Fibroblast of the aortic adventitia (primary cell): ENCODE data around the gene DCTN3. TPM values are rescaled to one million over a fixed set of nuclear protein-coding genes. Genes with fewer than 3 reads are reported as not detected.

Experiments
- DNase-seq: peaks from one replicate; pipeline ENCODE4 v3.0.0-alpha.2; 2010; ENCODE audit warnings: low read depth
- H3K4me3 ChIP-seq: 2 replicates; pipeline ENCODE4 v1.5.1; 2011; ENCODE audit warnings: low read depth, mild to moderate bottlenecking, control low read depth, low read length, moderate library complexity
- total RNA-seq: library from RNA; depleted of rRNA; stranded (reverse); fragments of >200 nt; gene quantifications from 2 replicates; pipeline ENCODE4 v1.2.3, GENCODE V29; 2012; ENCODE audit warnings: low replicate concordance
- TF ChIP-seq, protein P1 (sequence below): IDR thresholded peaks from 2 replicates; pipeline ENCODE4 v1.5.1; 2011; ENCODE audit warnings: mild to moderate bottlenecking, low read length, control low read depth, inconsistent platforms; ENCODE audit not compliant: insufficient read depth

The DCTN3 gene
- total RNA-seq, 1 donor = 88.1 TPM

GRCh38 chr9:34659592-34660253, 39.4 kb upstream of the DCTN3 start:
- DNase-seq = no peak
- no peak overlapping the region for H3K4me3 ChIP-seq
- TF ChIP-seq, protein P1, sequence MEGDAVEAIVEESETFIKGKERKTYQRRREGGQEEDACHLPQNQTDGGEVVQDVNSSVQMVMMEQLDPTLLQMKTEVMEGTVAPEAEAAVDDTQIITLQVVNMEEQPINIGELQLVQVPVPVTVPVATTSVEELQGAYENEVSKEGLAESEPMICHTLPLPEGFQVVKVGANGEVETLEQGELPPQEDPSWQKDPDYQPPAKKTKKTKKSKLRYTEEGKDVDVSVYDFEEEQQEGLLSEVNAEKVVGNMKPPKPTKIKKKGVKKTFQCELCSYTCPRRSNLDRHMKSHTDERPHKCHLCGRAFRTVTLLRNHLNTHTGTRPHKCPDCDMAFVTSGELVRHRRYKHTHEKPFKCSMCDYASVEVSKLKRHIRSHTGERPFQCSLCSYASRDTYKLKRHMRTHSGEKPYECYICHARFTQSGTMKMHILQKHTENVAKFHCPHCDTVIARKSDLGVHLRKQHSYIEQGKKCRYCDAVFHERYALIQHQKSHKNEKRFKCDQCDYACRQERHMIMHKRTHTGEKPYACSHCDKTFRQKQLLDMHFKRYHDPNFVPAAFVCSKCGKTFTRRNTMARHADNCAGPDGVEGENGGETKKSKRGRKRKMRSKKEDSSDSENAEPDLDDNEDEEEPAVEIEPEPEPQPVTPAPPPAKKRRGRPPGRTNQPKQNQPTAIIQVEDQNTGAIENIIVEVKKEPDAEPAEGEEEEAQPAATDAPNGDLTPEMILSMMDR = no peak

GRCh38 chr9:34658461-34658860, 38.2 kb upstream of the DCTN3 start:
- no peak for DNase-seq

DNA sequence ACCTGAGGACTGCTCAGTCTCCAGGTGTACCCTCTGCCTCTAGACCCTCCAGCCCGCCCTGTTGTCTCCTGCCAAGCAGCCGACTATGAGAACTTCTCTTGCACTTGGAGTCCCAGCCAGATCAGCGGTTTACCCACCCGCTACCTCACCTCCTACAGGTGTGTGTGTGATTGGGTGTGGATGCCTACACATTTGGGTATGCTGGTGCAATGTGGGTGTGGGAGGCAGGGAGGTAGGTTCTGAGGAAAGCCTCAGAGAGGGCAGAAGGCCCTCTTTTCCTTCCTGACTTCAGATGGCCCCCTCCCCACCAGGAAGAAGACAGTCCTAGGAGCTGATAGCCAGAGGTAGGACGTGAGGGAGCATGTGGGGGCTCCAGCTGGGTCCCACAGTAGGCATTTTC, 36.7 kb upstream of the DCTN3 start:
- no peak for DNase-seq
- TF ChIP-seq, protein P1 = no peak
- H3K4me3 ChIP-seq = no peak overlapping the region

More at GRCh38 chr9:34658461-34658860, 38.2 kb upstream of the DCTN3 start:
- no peak overlapping the region for H3K4me3 ChIP-seq
- TF ChIP-seq, protein P1 = no peak

- DNase-seq = no peak
- TF ChIP-seq, protein P1 = no peak
These were observed 35.1 kb upstream of the DCTN3 start for GRCh38 chr9:34655394-34655793.

DNA sequence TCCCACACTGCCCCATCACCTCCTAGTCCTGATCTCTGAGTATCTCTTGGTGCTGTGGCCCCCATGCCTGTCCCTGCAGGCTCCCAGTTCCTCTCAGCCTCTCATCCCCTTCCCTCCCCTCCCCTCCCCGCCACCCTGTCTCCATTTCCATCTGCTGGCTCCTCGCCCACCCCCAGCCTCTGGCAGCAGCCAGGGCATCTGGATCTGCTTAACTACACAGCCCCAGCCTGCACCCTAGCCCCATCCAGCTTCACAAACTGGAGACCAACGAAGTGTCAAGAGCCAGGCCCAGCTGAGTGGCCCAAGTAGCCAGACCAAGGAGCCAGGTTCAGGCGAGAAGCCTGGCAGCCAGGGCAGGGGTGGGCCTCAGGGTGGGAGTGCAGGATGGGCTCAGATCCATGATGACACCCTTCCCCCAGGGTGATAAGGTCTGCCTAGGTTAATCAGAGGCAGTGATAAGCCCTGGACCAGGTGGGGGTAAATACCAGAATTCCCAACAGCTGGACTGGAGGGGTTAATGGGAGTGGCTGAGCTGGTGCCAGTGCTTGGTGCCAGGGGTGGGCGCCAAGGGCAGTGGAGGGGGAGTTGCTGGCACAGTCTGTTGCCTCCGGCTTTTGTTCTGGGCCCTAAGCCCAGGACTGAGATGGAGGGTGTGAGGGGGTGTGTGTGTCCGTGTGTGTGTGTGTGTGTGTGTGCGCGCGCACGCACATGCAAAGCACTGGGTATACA, 34.2 kb upstream of the DCTN3 start:
- peak; percentile 93 for DNase-seq
- peak overlapping the region; percentile 3 for H3K4me3 ChIP-seq
- TF ChIP-seq, protein P1 = no peak

More at GRCh38 chr9:34655394-34655793, 35.1 kb upstream of the DCTN3 start:
- no peak overlapping the region for H3K4me3 ChIP-seq

GRCh38 chr9:34653151-34654072, 33.1 kb upstream of the DCTN3 start:
- TF ChIP-seq, protein P1 = no peak
- DNase-seq = peak; percentile 47
- peak overlapping the region; percentile 31 for H3K4me3 ChIP-seq
